ENCODE measurements around the gene RERE.

DNA sequence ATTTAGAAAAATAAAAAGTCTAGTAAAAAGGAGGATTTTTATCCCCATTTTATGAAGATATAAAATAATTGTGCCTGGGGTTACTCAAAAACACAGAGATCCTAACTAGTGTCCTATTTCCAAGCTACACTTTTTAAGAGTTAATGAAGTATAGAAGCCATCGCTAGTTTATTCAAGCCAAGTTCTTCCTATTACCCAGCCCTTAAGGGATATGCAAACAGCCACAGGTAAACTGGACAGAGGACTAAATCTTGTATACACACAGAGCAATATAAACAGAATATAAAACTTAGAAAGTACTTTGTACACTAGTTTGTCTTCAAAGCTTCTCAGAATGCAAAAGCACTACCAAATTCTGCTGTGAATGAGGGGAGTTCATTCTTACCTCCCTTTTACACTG is 111.1 kb downstream of the RERE start:
- TF ChIP-seq EZH2 (IDR thresholded peaks at IDR 0.05), result no peak
- TF ChIP-seq POLR2AphosphoS5 (IDR thresholded peaks at IDR 0.05; ENCODE audit: borderline replicate concordance, low read depth, low read length), result no peak
- TF ChIP-seq FOXP2 (optimal IDR thresholded peaks at IDR 0.05; ENCODE audit: control extremely low read depth, extremely low read length, insufficient read depth), result no peak

All from SK-N-MC (cell line).